Measurements from ENCODE around the gene DKC1. TPM values are rescaled to one million over a fixed set of nuclear protein-coding genes. Genes with fewer than 3 reads are reported as not detected.

The DKC1 gene
- total and polyA plus RNA-seq, 2 donors (not counting 3 experiments of a cell fraction or from before 2014, with no cell fraction given), result 28.6 to 69.1 TPM

DNA sequence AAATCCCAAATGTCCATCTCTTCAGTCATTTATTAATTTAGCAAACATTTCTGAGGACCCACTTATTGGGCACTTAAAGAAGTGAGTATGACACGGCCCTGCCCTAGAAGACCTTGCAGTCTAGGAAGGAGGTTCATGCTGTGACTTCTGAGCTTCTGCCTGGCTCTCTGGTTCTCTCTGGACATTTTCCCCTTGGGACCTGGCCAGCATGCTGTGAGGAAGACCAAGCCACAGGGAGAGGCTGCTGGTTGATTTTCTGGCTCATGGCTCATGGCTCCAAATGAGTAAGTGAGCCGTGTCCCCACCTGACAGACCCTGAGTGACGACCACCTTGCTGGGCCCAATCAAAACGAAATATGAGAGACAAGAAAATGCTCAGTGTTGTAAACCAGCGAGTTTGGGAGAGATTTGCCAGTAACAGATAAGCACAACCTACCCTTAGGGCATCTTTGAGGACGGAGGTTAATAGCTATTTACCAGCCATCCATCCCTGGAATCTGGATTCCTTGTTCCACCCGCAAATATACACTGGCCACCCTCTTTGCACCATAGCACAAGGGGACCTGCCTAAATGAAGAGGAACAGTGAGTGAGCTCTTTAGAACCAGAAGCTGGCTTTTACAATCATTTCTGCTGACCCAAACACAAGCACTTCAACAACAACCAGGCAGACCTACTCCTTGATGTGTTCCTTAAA, 41.7 kb downstream of the DKC1 start:
- DNase-seq (ENCODE audit: low read depth, low spot score) (no peak), FAIRE-seq (peak; percentile 42)
- TF ChIP-seq EZH2 (IDR thresholded peaks at IDR 0.05; ENCODE audit: borderline replicate concordance, low read depth, low read length, severe bottlenecking) (no peak), FOS (IDR thresholded peaks at IDR 0.05; ENCODE audit: borderline replicate concordance, insufficient read depth, low read length) (no peak), JUN (IDR thresholded peaks at IDR 0.05; ENCODE audit: borderline replicate concordance, insufficient read depth, insufficient read length, low read depth) (no peak), POLR2A (IDR thresholded peaks at IDR 0.05; ENCODE audit: low read depth, low read length) (no peak), MYC (IDR thresholded peaks at IDR 0.05; ENCODE audit: low read depth, low read length) (no peak), POLR2AphosphoS5 (IDR thresholded peaks at IDR 0.05; ENCODE audit: insufficient read depth, low read depth, low read length) (no peak), GATA2 (IDR thresholded peaks at IDR 0.05; ENCODE audit: insufficient read depth, insufficient read length, low read depth, low read length) (no peak)
- TF ChIP-seq, protein P1, sequence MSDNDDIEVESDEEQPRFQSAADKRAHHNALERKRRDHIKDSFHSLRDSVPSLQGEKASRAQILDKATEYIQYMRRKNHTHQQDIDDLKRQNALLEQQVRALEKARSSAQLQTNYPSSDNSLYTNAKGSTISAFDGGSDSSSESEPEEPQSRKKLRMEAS (IDR thresholded peaks at IDR 0.05; ENCODE audit: insufficient read depth, insufficient read length), result no peak
- TF ChIP-seq, protein P2, sequence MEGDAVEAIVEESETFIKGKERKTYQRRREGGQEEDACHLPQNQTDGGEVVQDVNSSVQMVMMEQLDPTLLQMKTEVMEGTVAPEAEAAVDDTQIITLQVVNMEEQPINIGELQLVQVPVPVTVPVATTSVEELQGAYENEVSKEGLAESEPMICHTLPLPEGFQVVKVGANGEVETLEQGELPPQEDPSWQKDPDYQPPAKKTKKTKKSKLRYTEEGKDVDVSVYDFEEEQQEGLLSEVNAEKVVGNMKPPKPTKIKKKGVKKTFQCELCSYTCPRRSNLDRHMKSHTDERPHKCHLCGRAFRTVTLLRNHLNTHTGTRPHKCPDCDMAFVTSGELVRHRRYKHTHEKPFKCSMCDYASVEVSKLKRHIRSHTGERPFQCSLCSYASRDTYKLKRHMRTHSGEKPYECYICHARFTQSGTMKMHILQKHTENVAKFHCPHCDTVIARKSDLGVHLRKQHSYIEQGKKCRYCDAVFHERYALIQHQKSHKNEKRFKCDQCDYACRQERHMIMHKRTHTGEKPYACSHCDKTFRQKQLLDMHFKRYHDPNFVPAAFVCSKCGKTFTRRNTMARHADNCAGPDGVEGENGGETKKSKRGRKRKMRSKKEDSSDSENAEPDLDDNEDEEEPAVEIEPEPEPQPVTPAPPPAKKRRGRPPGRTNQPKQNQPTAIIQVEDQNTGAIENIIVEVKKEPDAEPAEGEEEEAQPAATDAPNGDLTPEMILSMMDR (IDR thresholded peaks at IDR 0.05; ENCODE audit: extremely low read depth in 1 of 2, insufficient read depth in 1 of 2, low read depth in 1 of 2, low read length in 2 of 2), result no peak
- H4K20me1 ChIP-seq (replicated peaks; ENCODE audit: control insufficient read depth, extremely low read depth, insufficient read depth, low read length), result no peaks in the 10 kb centered on the region
- H3K4me1 ChIP-seq (ENCODE audit: control insufficient read depth, extremely low read depth, insufficient read depth, low read length), result peaks cover 35% of the 10 kb centered on the region
- peaks cover 2% of the 10 kb centered on the region for H3K79me2 ChIP-seq (ENCODE audit: control insufficient read depth, insufficient read depth, low read length)
- ChIA-PET CTCF (interaction anchor here (1.2 to 1.9 kb wide), 3 partner anchors 13 to 56 kb away, joined by 5 to 6 read pairs (median 6); no protein-coding TSS in a partner anchor), POLR2A (no interaction called here)
- H3K4me3 ChIP-seq (replicated peaks in 1 of 3; ENCODE audit: insufficient read depth in 1 of 3, low read depth in 1 of 3, low read length in 3 of 3), result peak overlapping the region; percentile 27 to 50 (median 50)
- H3K9ac ChIP-seq (replicated peaks; ENCODE audit: extremely low read depth, insufficient read depth, low read length), result peak overlapping the region; percentile 53
- no peaks in the 10 kb centered on the region for H3K9me1 ChIP-seq (replicated peaks; ENCODE audit: control insufficient read depth, extremely low read depth, insufficient read depth, low read length)
- no peaks in the 10 kb centered on the region for H3K27me3 ChIP-seq (ENCODE audit: control insufficient read depth in 2 of 2, insufficient read depth in 2 of 2, low read length in 2 of 2)
- H3K36me3 ChIP-seq (ENCODE audit: control insufficient read depth in 2 of 2, extremely low read depth in 1 of 2, insufficient read depth in 2 of 2, low read length in 2 of 2), result no peaks in the 10 kb centered on the region
- BruUV-seq (replicated peaks), result no TSS peak
- H2AFZ ChIP-seq (ENCODE audit: low read depth, low read length), result peak overlapping the region; percentile 33
- intact Hi-C loops (cut with micrococcal nuclease) (loop anchor here (2.0 kb wide), 2 partner anchors 36 to 66 kb away; no protein-coding TSS in a partner anchor), dilution Hi-C loops (cut with MboI; ENCODE audit: extremely low pct_ligation_motif_present, low sequenced_read_pairs) (no loop called here)
- no peaks in the 10 kb centered on the region for H3K9me3 ChIP-seq (replicated peaks; ENCODE audit: control insufficient read depth, insufficient read depth, low read length)
- no peak overlapping the region for H3K27ac ChIP-seq (ENCODE audit: insufficient read depth, low read depth, low read length)
- H3K4me2 ChIP-seq (ENCODE audit: insufficient read depth, low read length), result peak overlapping the region; percentile 79

Data from endothelial cell of umbilical vein (primary cell).